ENCODE data around the gene B3GNT2.

DNA sequence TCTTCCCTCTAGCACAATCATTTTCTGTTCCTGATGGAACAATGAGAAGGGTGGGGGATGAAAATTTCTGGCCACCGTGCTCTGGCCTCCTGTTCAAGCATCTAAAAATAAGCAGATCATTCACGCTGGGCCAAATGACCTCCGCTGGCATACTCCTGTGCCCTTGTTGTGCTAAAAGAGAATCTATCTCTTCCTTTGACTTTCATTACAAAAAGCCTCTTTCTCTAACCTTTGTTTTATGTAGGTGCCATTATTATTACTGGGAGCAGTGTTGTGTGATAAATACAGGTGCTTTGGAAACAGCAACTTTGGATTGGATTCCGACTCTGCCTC lies 44.6 kb upstream of the B3GNT2 start:
- TF ChIP-seq, protein P1, sequence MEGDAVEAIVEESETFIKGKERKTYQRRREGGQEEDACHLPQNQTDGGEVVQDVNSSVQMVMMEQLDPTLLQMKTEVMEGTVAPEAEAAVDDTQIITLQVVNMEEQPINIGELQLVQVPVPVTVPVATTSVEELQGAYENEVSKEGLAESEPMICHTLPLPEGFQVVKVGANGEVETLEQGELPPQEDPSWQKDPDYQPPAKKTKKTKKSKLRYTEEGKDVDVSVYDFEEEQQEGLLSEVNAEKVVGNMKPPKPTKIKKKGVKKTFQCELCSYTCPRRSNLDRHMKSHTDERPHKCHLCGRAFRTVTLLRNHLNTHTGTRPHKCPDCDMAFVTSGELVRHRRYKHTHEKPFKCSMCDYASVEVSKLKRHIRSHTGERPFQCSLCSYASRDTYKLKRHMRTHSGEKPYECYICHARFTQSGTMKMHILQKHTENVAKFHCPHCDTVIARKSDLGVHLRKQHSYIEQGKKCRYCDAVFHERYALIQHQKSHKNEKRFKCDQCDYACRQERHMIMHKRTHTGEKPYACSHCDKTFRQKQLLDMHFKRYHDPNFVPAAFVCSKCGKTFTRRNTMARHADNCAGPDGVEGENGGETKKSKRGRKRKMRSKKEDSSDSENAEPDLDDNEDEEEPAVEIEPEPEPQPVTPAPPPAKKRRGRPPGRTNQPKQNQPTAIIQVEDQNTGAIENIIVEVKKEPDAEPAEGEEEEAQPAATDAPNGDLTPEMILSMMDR (IDR thresholded peaks at IDR 0.05) = no peak
- no peak for TF ChIP-seq POLR2AphosphoS5 (IDR thresholded peaks at IDR 0.05; ENCODE audit: low read depth, low read length)
